ENCODE data around the gene LTBR.
A peak's percentile ranks its signal among the peaks of the same experiment; 100 is the strongest.

LTBR gene

GRCh38 chr12:6383572-6384498 lies at the start of gene LTBR:
TSS of gene LTBR (plus strand) at chr12:6384162. CDS start at chr12:6384359, 197 bp downstream.
- DNase-seq (ENCODE audit: extremely low read depth, low read depth) = peak; percentile 41
- no peak for TF ChIP-seq CTCF (IDR thresholded peaks at IDR 0.05; ENCODE audit: low read depth, low read length, missing control alignments)
- H3K4me3 ChIP-seq (replicated peaks; ENCODE audit: low read depth, low read length) = peak within 1 kb of the TSS; percentile 80

- TF ChIP-seq CTCF (IDR thresholded peaks at IDR 0.05; ENCODE audit: low read depth, low read length, missing control alignments) = no peak
- H3K4me3 ChIP-seq (replicated peaks; ENCODE audit: low read depth, low read length) = no peak overlapping the region
- no peak for DNase-seq (ENCODE audit: extremely low read depth, low read depth)
Measured at GRCh38 chr12:6334359-6334758, 49.6 kb upstream of the LTBR start.

GRCh38 chr12:6334940-6335450 lies 49.0 kb upstream of the LTBR start:
- DNase-seq (ENCODE audit: extremely low read depth, low read depth) = no peak
- H3K4me3 ChIP-seq (replicated peaks; ENCODE audit: low read depth, low read length) = peak overlapping the region; percentile 33
- no peak for TF ChIP-seq CTCF (IDR thresholded peaks at IDR 0.05; ENCODE audit: low read depth, low read length, missing control alignments)

- peak overlapping the region; percentile 33 for H3K4me3 ChIP-seq (replicated peaks; ENCODE audit: low read depth, low read length)
- peak; percentile 72 for DNase-seq (ENCODE audit: extremely low read depth, low read depth)
- peak; percentile 58 for TF ChIP-seq CTCF (IDR thresholded peaks at IDR 0.05; ENCODE audit: low read depth, low read length, missing control alignments)
Measured at GRCh38 chr12:6335451-6336078, 48.4 kb upstream of the LTBR start.

GRCh38 chr12:6336079-6336888 lies 47.7 kb upstream of the LTBR start:
- DNase-seq (ENCODE audit: extremely low read depth, low read depth) = peak; percentile 99
- H3K4me3 ChIP-seq (replicated peaks; ENCODE audit: low read depth, low read length) = peak overlapping the region; percentile 78
- TF ChIP-seq CTCF (IDR thresholded peaks at IDR 0.05; ENCODE audit: low read depth, low read length, missing control alignments) = no peak
